Neuronal stem cell (in vitro differentiated cells): Measurements from ENCODE around the gene ASTE1.

Source experiments
- DNase-seq: peaks from one replicate; pipeline ENCODE4 v3.0.0-alpha.2; 2013; ENCODE audit warnings: low spot score
- H2AFZ ChIP-seq: one replicate; pipeline ENCODE4 v1.6.1; 2013; ENCODE audit warnings: mild to moderate bottlenecking, low read length, inconsistent platforms
- H2AK5ac ChIP-seq: 2 replicates; pipeline ENCODE4 v1.6.1; 2013; ENCODE audit warnings: low read depth, mild to moderate bottlenecking, inconsistent platforms, low read length, moderate library complexity, mixed read lengths
- H2BK120ac ChIP-seq: 2 replicates; pipeline ENCODE4 v1.6.1; 2013; ENCODE audit warnings: low read depth, mild to moderate bottlenecking, inconsistent platforms, low read length, moderate library complexity, mixed read lengths
- H2BK12ac ChIP-seq: one replicate; pipeline ENCODE4 v1.6.1; 2013; ENCODE audit warnings: low read length, inconsistent platforms
- H2BK15ac ChIP-seq: 2 replicates; pipeline ENCODE4 v1.6.1; 2013; ENCODE audit warnings: mild to moderate bottlenecking, low read length, inconsistent platforms, mixed read lengths
- H2BK5ac ChIP-seq: one replicate; pipeline ENCODE4 v1.6.1; 2013; ENCODE audit warnings: inconsistent platforms, mild to moderate bottlenecking, low read length, moderate library complexity
- H3K14ac ChIP-seq: one replicate; pipeline ENCODE4 v1.6.1; 2013; ENCODE audit warnings: low read length, inconsistent platforms
- H3K18ac ChIP-seq: 2 replicates; pipeline ENCODE4 v1.6.1; 2013; ENCODE audit warnings: low read length, inconsistent platforms
- H3K23ac ChIP-seq: 2 replicates; pipeline ENCODE4 v1.6.1; 2013; ENCODE audit warnings: low read depth, mild to moderate bottlenecking, mixed read lengths, low read length, inconsistent platforms; ENCODE audit not compliant: poor library complexity
- H3K27ac ChIP-seq: replicated peaks from 3 replicates; pipeline ENCODE4 v1.5.1; 2013; ENCODE audit warnings: low read length, inconsistent platforms
- H3K27me3 ChIP-seq, 3 experiments: 2 replicates each; pipeline ENCODE4 v1.6.1; 2013; ENCODE audit warnings: low read length in 3 of 3, mild to moderate bottlenecking in 2 of 3, inconsistent platforms in 1 of 3, low read depth in 1 of 3, mixed read lengths in 1 of 3, moderate library complexity in 1 of 3; ENCODE audit not compliant: control insufficient read depth in 3 of 3, insufficient read depth in 3 of 3
- H3K36me3 ChIP-seq, 2 donors: replicated peaks in 1 of 2; 2 replicates each; pipeline ENCODE4 v1.6.1; 2013; ENCODE audit warnings: low read length in 2 of 2; ENCODE audit not compliant: control insufficient read depth in 2 of 2, insufficient read depth in 2 of 2
- H3K4ac ChIP-seq: 2 replicates; pipeline ENCODE4 v1.6.1; 2013; ENCODE audit warnings: inconsistent platforms, mild to moderate bottlenecking, low read length, moderate library complexity
- H3K4me1 ChIP-seq, 2 donors: 1 replicate in 1 of 2; 2 replicates in 1 of 2; pipeline ENCODE4 v1.6.1; 2013; ENCODE audit warnings: low read length in 2 of 2, low read depth in 1 of 2; ENCODE audit not compliant: control insufficient read depth in 2 of 2, insufficient read depth in 1 of 2
- H3K4me2 ChIP-seq: one replicate; pipeline ENCODE4 v1.6.1; 2013; ENCODE audit warnings: mild to moderate bottlenecking, low read length, inconsistent platforms; ENCODE audit not compliant: insufficient read depth, poor library complexity, severe bottlenecking
- H3K4me3 ChIP-seq, 2 donors: 2 replicates each; pipeline ENCODE4 v1.5.1; 2013; ENCODE audit warnings: low read length in 2 of 2, mild to moderate bottlenecking in 2 of 2, inconsistent platforms in 1 of 2, moderate library complexity in 1 of 2
- H3K79me1 ChIP-seq: one replicate; pipeline ENCODE4 v1.6.1; 2013; ENCODE audit warnings: low read depth, mild to moderate bottlenecking, inconsistent platforms, low read length, moderate library complexity
- H3K9ac ChIP-seq: one replicate; pipeline ENCODE4 v1.6.1; 2013; ENCODE audit warnings: mild to moderate bottlenecking, low read depth, low read length, inconsistent platforms; ENCODE audit not compliant: poor library complexity
- H3K9me3 ChIP-seq, 2 donors: replicated peaks in 1 of 2; 2 replicates each; pipeline versions ENCODE3 to v1.6.1; 2013; ENCODE audit warnings: low read length in 2 of 2, mild to moderate bottlenecking in 2 of 2, inconsistent platforms in 1 of 2, low read depth in 1 of 2, mixed read lengths in 1 of 2, moderate library complexity in 1 of 2; ENCODE audit not compliant: control insufficient read depth in 2 of 2, insufficient read depth in 1 of 2
- H4K8ac ChIP-seq: one replicate; pipeline ENCODE4 v1.6.1; 2013; ENCODE audit warnings: low read depth, mild to moderate bottlenecking, inconsistent platforms, low read length, moderate library complexity
- H4K91ac ChIP-seq: one replicate; pipeline ENCODE4 v1.6.1; 2013; ENCODE audit warnings: low read length, low read depth, mild to moderate bottlenecking, inconsistent platforms; ENCODE audit not compliant: poor library complexity
- WGBS, 2 donors: extraction: QIAGEN DNeasy Blood & Tissue Kit; methylation state at CpG; one replicate each; pipeline ENCODE4 v1.1.7; 2013; ENCODE audit warnings: missing lambda C conversion rate in 2 of 2, mixed read lengths in 1 of 2; ENCODE audit not compliant: insufficient read length in 2 of 2, insufficient replicate concordance in 1 of 2; ENCODE audit errors: extremely low coverage in 2 of 2; 5-methylcytosine and 5-hydroxymethylcytosine counted together

Gene ASTE1

DNA sequence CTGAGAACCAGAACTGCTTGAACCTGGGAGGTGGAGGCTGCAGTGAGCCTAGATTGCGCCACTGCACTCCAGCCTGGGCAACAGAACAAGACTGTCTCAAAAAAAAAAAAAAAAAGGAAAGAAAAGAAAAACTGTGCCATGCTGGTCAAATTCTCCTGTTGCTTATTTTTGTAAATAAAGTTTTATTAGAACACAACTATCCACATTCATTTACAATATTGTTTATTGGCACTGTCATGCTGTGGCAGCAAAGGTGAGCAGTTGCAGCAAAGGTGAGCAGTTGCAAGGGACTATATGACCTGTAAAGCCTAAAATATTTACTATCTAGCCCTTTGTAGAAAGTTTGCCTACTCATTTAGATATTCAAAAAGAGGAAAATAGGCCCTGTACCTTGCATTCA is 18.3 kb downstream of the ASTE1 start:
- H2BK5ac ChIP-seq: no peak overlapping the region
- H3K14ac ChIP-seq: no peak overlapping the region
- H3K4me1 ChIP-seq: no peaks in the 10 kb centered on the region
- H3K27me3 ChIP-seq: no peaks in the 10 kb centered on the region
- no peaks in the 10 kb centered on the region for H3K79me1 ChIP-seq
- H2BK120ac ChIP-seq: no peak overlapping the region
- H4K91ac ChIP-seq: no peak overlapping the region
- H2AFZ ChIP-seq: no peak overlapping the region
- H3K27ac ChIP-seq: no peak overlapping the region
- no peak overlapping the region for H3K18ac ChIP-seq
- H3K4me2 ChIP-seq: no peak overlapping the region
- H3K9ac ChIP-seq: no peak overlapping the region
- peaks cover 2 to 61% of the 10 kb centered on the region in 2 donors for H3K36me3 ChIP-seq
- H3K4ac ChIP-seq: no peak overlapping the region
- H3K23ac ChIP-seq: no peak overlapping the region
- no CpG with 5 or more reads among the region's 1 CpG for WGBS, 2 donors
- no peak overlapping the region for H2BK12ac ChIP-seq
- H2AK5ac ChIP-seq: no peak overlapping the region
- H4K8ac ChIP-seq: no peak overlapping the region
- no peak for DNase-seq
- H3K9me3 ChIP-seq: no peaks in the 10 kb centered on the region
- H2BK15ac ChIP-seq: no peak overlapping the region
- H3K4me3 ChIP-seq: no peak overlapping the region

DNA sequence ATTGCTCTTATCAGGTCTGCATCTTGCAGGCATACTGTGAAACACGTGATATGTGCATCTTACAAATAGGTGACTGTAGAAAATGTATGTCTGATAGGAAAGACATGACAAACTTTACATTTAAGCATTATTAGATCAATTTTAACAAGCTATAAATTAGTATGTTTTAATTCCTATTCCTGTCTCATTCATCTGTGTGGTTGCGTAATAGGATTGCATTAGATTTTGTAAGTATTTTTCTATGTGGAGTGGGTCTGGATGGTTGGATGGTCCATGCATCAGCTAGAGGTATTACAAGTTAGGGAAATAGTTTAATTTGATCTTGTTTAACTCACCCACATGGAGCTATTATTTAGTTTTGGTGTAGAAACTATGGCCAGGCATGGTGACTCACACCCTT is 18.8 kb downstream of the ASTE1 start:
- WGBS, 2 donors: no CpG with 5 or more reads among the region's 2 CpGs
- peaks cover 2 to 62% of the 10 kb centered on the region in 2 donors for H3K36me3 ChIP-seq
- H2BK12ac ChIP-seq: no peak overlapping the region

GRCh38 chr3:131007256-131007655 is 19.4 kb downstream of the ASTE1 start:
- Histone ChIP-seq H3K4me3 (no peak overlapping the region), H4K91ac (no peak overlapping the region), H3K4me2 (no peak overlapping the region), H2BK15ac (no peak overlapping the region), H3K27ac (no peak overlapping the region), H3K18ac (no peak overlapping the region), H2BK120ac (no peak overlapping the region), H2BK12ac (no peak overlapping the region), H3K79me1 (no peaks in the 10 kb centered on the region), H3K14ac (no peak overlapping the region), H2BK5ac (no peak overlapping the region), H3K4me1 (no peaks in the 10 kb centered on the region), H3K36me3 (peaks cover 2 to 64% of the 10 kb centered on the region in 2 donors), H3K4ac (no peak overlapping the region), H4K8ac (no peak overlapping the region), H2AFZ (no peak overlapping the region), H3K27me3 (no peaks in the 10 kb centered on the region), H3K9me3 (no peaks in the 10 kb centered on the region), H3K9ac (no peak overlapping the region), H2AK5ac (no peak overlapping the region), H3K23ac (no peak overlapping the region)
- no CpG with 5 or more reads among the region's 2 CpGs for WGBS, 2 donors
- DNase-seq: no peak

More for the DNA sequence above, 18.8 kb downstream of the ASTE1 start:
- Histone ChIP-seq H3K4me1 (no peaks in the 10 kb centered on the region), H4K8ac (no peak overlapping the region), H4K91ac (no peak overlapping the region), H2BK5ac (no peak overlapping the region), H2AK5ac (no peak overlapping the region), H3K23ac (no peak overlapping the region), H2BK120ac (no peak overlapping the region), H2BK15ac (no peak overlapping the region), H3K27ac (no peak overlapping the region), H3K18ac (no peak overlapping the region), H3K9ac (no peak overlapping the region), H3K4ac (no peak overlapping the region), H3K14ac (no peak overlapping the region), H3K79me1 (no peaks in the 10 kb centered on the region), H3K4me3 (no peak overlapping the region), H3K9me3 (no peaks in the 10 kb centered on the region), H2AFZ (no peak overlapping the region), H3K27me3 (no peaks in the 10 kb centered on the region), H3K4me2 (no peak overlapping the region)
- no peak for DNase-seq

- Histone ChIP-seq H3K9ac (no peak overlapping the region), H2AK5ac (no peak overlapping the region), H2AFZ (no peak overlapping the region), H3K23ac (no peak overlapping the region), H3K79me1 (no peaks in the 10 kb centered on the region), H3K36me3 (peaks cover 0 to 72% of the 10 kb centered on the region in 2 donors), H3K9me3 (no peaks in the 10 kb centered on the region), H4K8ac (no peak overlapping the region), H2BK5ac (no peak overlapping the region), H3K4me1 (no peaks in the 10 kb centered on the region), H3K27me3 (no peaks in the 10 kb centered on the region), H2BK15ac (no peak overlapping the region), H2BK12ac (no peak overlapping the region), H2BK120ac (no peak overlapping the region), H3K4me3 (no peak overlapping the region), H4K91ac (no peak overlapping the region), H3K4me2 (no peak overlapping the region), H3K14ac (no peak overlapping the region), H3K4ac (no peak overlapping the region), H3K18ac (no peak overlapping the region), H3K27ac (no peak overlapping the region)
- DNase-seq: no peak
- no CpG with 5 or more reads among the region's 1 CpG for WGBS, 2 donors
Observed at GRCh38 chr3:131004603-131005002, 22.0 kb downstream of the ASTE1 start.
